Limb (tissue), 2 donors: ENCODE data around the gene WASHC2A.
"Not testable (repeated sequence)": the region's sequence is repeated elsewhere in the genome, so short reads cannot be mapped to it uniquely, and the experiment has no call there.

Experiments used
- DNase-seq, 2 donors: peaks; one replicate each; pipeline ENCODE4 v3.0.0-alpha.2; 2016; ENCODE audit errors: extremely low spot score in 2 of 2

Gene WASHC2A

DNA sequence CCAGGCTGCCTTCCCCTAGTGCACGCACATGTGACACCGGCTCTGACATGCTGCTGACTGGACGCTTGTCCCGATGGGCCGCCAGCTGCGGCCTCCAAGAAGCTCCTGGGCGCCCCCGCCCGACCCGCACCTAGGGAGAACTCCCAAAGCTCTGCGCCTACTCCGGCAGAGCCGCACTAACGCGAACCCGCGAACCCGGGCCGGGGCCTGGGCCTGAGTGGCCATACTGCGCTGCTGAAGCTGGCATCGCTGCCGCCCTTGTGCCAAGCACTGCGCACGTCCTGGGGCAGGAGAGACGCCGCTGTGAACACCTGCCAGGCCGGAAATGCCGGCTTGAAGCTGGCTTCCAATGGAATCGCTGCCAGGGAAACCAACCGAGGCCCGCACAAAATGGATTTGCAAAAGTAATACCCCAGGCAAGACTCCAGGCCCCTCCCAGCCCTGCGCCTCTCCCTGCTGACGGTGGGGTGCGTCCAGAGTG, 85.1 kb downstream of the WASHC2A start:
- DNase-seq: peak in 1 of 2 donors; percentile 21

- DNase-seq: not testable (repeated sequence)
These were observed 90.1 kb downstream of the WASHC2A start for GRCh38 chr10:50157868-50158267.

DNA sequence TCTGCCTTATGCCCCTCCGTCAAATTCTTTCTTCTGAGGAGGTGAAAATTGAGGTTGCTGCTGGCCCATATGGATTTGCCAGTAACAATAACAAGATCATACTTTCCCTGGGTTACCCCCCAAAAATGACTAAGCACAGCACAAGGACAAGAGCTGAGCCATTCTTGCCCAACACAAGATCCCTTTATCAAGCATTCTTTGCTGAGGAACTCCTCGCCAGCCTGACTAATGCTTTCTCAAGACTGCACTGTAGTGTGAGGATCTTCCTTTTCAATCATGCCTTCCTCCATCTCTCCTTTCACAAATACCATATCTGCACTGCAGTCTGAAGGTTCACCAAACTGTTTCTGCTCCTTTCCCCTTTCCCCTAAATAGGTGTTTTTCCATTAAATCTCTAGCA, 92.1 kb downstream of the WASHC2A start:
- not testable (repeated sequence) for DNase-seq

GRCh38 chr10:50165038-50165437, 97.3 kb downstream of the WASHC2A start:
- DNase-seq: not testable (repeated sequence)

DNA sequence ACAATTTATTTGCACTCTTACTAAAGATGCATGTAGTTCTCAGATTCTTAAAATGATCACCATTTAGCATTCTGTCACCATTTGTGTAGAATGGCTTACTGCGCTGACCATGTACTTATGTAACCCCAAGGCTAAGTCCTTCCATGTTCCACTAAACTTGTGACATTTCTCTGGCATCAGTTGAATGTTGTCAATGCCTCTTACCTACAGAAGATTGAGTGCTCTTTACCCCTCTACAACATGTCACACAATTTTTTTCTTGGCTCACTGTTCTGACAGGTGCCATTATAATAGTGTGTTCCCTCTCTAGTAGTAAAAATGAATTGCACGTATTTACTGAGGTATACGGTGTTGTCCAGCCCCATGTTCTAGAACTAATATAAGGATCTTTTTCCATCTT, 100.1 kb downstream of the WASHC2A start:
- DNase-seq: not testable (repeated sequence)

DNA sequence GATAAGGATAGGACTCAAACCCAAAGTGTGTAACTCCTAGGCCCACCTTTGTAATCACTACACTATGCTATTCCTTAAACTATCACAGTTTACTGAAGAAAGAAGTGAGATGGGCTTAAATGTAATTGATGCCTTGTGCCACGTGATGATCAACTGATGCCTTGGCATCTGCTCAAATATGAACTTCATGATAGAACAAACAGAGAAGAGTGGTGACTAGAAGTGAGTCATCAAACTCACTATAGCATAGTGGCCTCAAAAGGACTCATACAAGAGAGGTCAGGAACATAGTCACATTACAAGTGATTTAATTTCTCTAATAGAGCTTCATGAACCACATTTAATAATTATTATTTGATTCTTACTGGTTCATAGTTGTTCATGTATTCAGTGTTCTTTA, 101.8 kb downstream of the WASHC2A start:
- DNase-seq: not testable (repeated sequence)

- not testable (repeated sequence) for DNase-seq
These were observed 107.2 kb downstream of the WASHC2A start for GRCh38 chr10:50174788-50175525.
